Activated B cell treated with CpG ODN at 0.5 μM for 24 hours (primary cell): ENCODE data around the gene IRF8. TPM values are rescaled to one million over a fixed set of nuclear protein-coding genes. Genes with fewer than 3 reads are reported as not detected.

Experiments
- ATAC-seq: fragments of 200-7000 bp; cut with Tn5 transposase; one replicate; pipeline ENCODE4 v1.10.0; 2021; ENCODE audit warnings: low read depth, mild to moderate bottlenecking, moderate library complexity
- CTCF ChIA-PET: fragments of 350-600 bp; sonication (Branson Sonifier 250); formaldehyde crosslinking; loops from one replicate; lab custom pipeline; 2021; ENCODE audit warnings: antibody characterized with exemption; lab: Charles Lee
- POLR2A ChIA-PET: fragments of 350-600 bp; sonication (Branson Sonifier 250); formaldehyde crosslinking; loops from one replicate; lab custom pipeline; 2021; ENCODE audit warnings: antibody characterized with exemption; lab: Charles Lee
- DNase-seq: peaks from one replicate; pipeline ENCODE4 v3.0.0; 2022
- H3K27ac Mint-ChIP-seq: one replicate; pipeline ENCODE4 v1.8.0; 2020; ENCODE audit warnings: mixed read lengths
- H3K27me3 Mint-ChIP-seq: one replicate; pipeline ENCODE4 v1.8.0; 2021; ENCODE audit warnings: mixed read lengths
- H3K36me3 Mint-ChIP-seq: one replicate; pipeline ENCODE4 v1.8.0; 2021; ENCODE audit warnings: low read depth, mixed read lengths
- H3K4me1 Mint-ChIP-seq: one replicate; pipeline ENCODE4 v1.8.0; 2021; ENCODE audit warnings: mixed read lengths
- H3K4me3 Mint-ChIP-seq: one replicate; pipeline ENCODE4 v1.8.0; 2020; ENCODE audit warnings: mild to moderate bottlenecking, mixed read lengths
- H3K9me3 Mint-ChIP-seq: one replicate; pipeline ENCODE4 v1.8.0; 2020; ENCODE audit warnings: mixed read lengths
- CTCF ChIP-seq: fragments of 200-600 bp; IDR thresholded peaks from one replicate; pipeline ENCODE4 v1.8.0; 2022; ENCODE audit warnings: antibody characterized with exemption, mild to moderate bottlenecking
- intact Hi-C: fragments of 100-400 bp; cut with micrococcal nuclease; formaldehyde crosslinking; loops from one replicate; pipeline ENCODE4 v1.15.1; 2024
- total RNA-seq: library from RNA; stranded (reverse); gene quantifications from 2 replicates; pipeline ENCODE4 v1.2.3, GENCODE V29; 2022

IRF8 gene
- total RNA-seq, 1 donor from 2014 or later: 248 TPM

- H3K4me3 Mint-ChIP-seq: peak overlapping the region; percentile 24
- peaks cover 99% of the 10 kb centered on the region for H3K4me1 Mint-ChIP-seq
- intact Hi-C loops: loop anchor here (5.0 kb wide), 1 partner anchor 595 kb away; no protein-coding TSS in a partner anchor
- TF ChIP-seq CTCF: no peak
- H3K9me3 Mint-ChIP-seq: no peaks in the 10 kb centered on the region
- POLR2A ChIA-PET: interaction anchor here (0.6 to 4.3 kb wide), 9 partner anchors 10 to 100 kb away, joined by 3 to 27 read pairs (median 5); partner anchors contain the start of gene IRF8
- no peak for ATAC-seq
- H3K27ac Mint-ChIP-seq: peak overlapping the region; percentile 97
- H3K27me3 Mint-ChIP-seq: no peaks in the 10 kb centered on the region
- CTCF ChIA-PET: interaction anchor here (0.8 to 3.2 kb wide), 5 partner anchors 9 to 93 kb away, joined by 3 to 24 read pairs (median 7); no protein-coding TSS in a partner anchor
- H3K36me3 Mint-ChIP-seq: peaks cover 92% of the 10 kb centered on the region
- no peak for DNase-seq
Measured at GRCh38 chr16:85912211-85912974, 13.4 kb downstream of the IRF8 start.

- H3K9me3 Mint-ChIP-seq: peaks cover 2% of the 10 kb centered on the region
- ATAC-seq: no peak
- ChIA-PET CTCF (interaction anchor here (0.9 to 3.2 kb wide), 4 partner anchors 10 to 92 kb away, joined by 3 to 24 read pairs (median 9); no protein-coding TSS in a partner anchor), POLR2A (interaction anchor here (0.6 to 4.3 kb wide), 9 partner anchors 10 to 81 kb away, joined by 3 to 27 read pairs (median 6); partner anchors contain the start of gene IRF8)
- intact Hi-C loops: loop anchor here (5.0 kb wide), 1 partner anchor 594 kb away; no protein-coding TSS in a partner anchor
- H3K27ac Mint-ChIP-seq: peak overlapping the region; percentile 97
- peak overlapping the region; percentile 11 for H3K4me3 Mint-ChIP-seq
- peaks cover 100% of the 10 kb centered on the region for H3K4me1 Mint-ChIP-seq
- no peaks in the 10 kb centered on the region for H3K27me3 Mint-ChIP-seq
- DNase-seq: no peak
- H3K36me3 Mint-ChIP-seq: peaks cover 97% of the 10 kb centered on the region
- TF ChIP-seq CTCF: no peak
Measured at GRCh38 chr16:85913141-85913601, 14.2 kb downstream of the IRF8 start.

- no peak for TF ChIP-seq CTCF
- H3K9me3 Mint-ChIP-seq: peaks cover 2% of the 10 kb centered on the region
- DNase-seq (no peak), ATAC-seq (no peak)
- peak overlapping the region; percentile 97 for H3K27ac Mint-ChIP-seq
- ChIA-PET CTCF (interaction anchor here (0.9 to 3.2 kb wide), 4 partner anchors 11 to 93 kb away, joined by 3 to 24 read pairs (median 9); no protein-coding TSS in a partner anchor), POLR2A (interaction anchor here (0.5 to 4.3 kb wide), 10 partner anchors 10 to 95 kb away, joined by 3 to 27 read pairs (median 6); partner anchors contain the start of gene IRF8)
- H3K4me1 Mint-ChIP-seq: peaks cover 100% of the 10 kb centered on the region
- H3K36me3 Mint-ChIP-seq: peaks cover 97% of the 10 kb centered on the region
- H3K27me3 Mint-ChIP-seq: no peaks in the 10 kb centered on the region
- intact Hi-C loops: loop anchor here (5.0 kb wide), 1 partner anchor 593 kb away; no protein-coding TSS in a partner anchor
- peak overlapping the region; percentile 11 for H3K4me3 Mint-ChIP-seq
Measured at GRCh38 chr16:85913688-85914422, 14.9 kb downstream of the IRF8 start.

- peaks cover 97% of the 10 kb centered on the region for H3K36me3 Mint-ChIP-seq
- H3K4me1 Mint-ChIP-seq: peaks cover 99% of the 10 kb centered on the region
- no peak for TF ChIP-seq CTCF
- H3K4me3 Mint-ChIP-seq: peak overlapping the region; percentile 35
- POLR2A ChIA-PET: interaction anchor here (0.7 to 4.3 kb wide), 5 partner anchors 12 to 70 kb away, joined by 3 to 27 read pairs (median 18); partner anchors contain the start of gene IRF8
- DNase-seq: no peak
- CTCF ChIA-PET: interaction anchor here (3.2 kb wide), 1 partner anchor 93 kb away, joined by 24 read pairs; no protein-coding TSS in a partner anchor
- peak overlapping the region; percentile 97 for H3K27ac Mint-ChIP-seq
- intact Hi-C loops: loop anchor here (5.0 kb wide), 1 partner anchor 593 kb away; no protein-coding TSS in a partner anchor
- ATAC-seq: no peak
- H3K9me3 Mint-ChIP-seq: peaks cover 2% of the 10 kb centered on the region
- H3K27me3 Mint-ChIP-seq: no peaks in the 10 kb centered on the region
Measured at GRCh38 chr16:85914423-85914794, 15.4 kb downstream of the IRF8 start.
